SK-MEL-5 (cell line): ENCODE data around the gene ZNF799. TPM values are rescaled to one million over a fixed set of nuclear protein-coding genes. Genes with fewer than 3 reads are reported as not detected.
"Not testable (repeated sequence)": the region's sequence is repeated elsewhere in the genome, so short reads cannot be mapped to it uniquely, and the experiment has no call there.

Experiments used
- DNase-seq: peaks from one replicate; pipeline ENCODE4 v3.0.0-alpha.2; 2016; ENCODE audit warnings: low read depth, low spot score
- in situ Hi-C: cut with HindIII; loops from 2 replicates; pipeline ENCODE4 v1.10.0; 2016; ENCODE audit warnings: low sequenced_read_pairs, high pct_unique_total_duplicates, low pct_unique_long_range_greater_than_20kb
- small RNA-seq, 2 experiments: library from RNA; depleted of rRNA; stranded (forward); fragments of <200 nt; gene quantifications; one replicate each; pipeline ENCODE3, GENCODE V24; 2014
- total RNA-seq: library from RNA; depleted of rRNA; stranded (reverse); fragments of >200 nt; shearing (Covaris generic); gene quantifications from 2 replicates; pipeline ENCODE4 v1.2.3, GENCODE V29; 2014; rRNA removed

Gene ZNF799
- total RNA-seq, 1 experiment from 2014 or later: 4.0 TPM

- no peak for DNase-seq
- in situ Hi-C loops: no loop called here
Observed at GRCh38 chr19:12374026-12374425, 27.0 kb downstream of the ZNF799 start.

- in situ Hi-C loops: no loop called here
- DNase-seq: peak; percentile 80
Observed at GRCh38 chr19:12365236-12366162, 35.6 kb downstream of the ZNF799 start, which contains the start of gene ZNF442. ZNF442 (minus strand) TSS chr19:12365683; CDS start chr19:12363631, 2,052 bp downstream.

GRCh38 chr19:12364391-12365235 is 36.5 kb downstream of the ZNF799 start:
- no peak for DNase-seq
- in situ Hi-C loops: no loop called here

- in situ Hi-C loops, DNase-seq: not testable (repeated sequence)
Observed at GRCh38 chr19:12362236-12362635, 38.8 kb downstream of the ZNF799 start.

- no peak for DNase-seq
- in situ Hi-C loops: no loop called here
Observed at GRCh38 chr19:12353375-12353774, 47.7 kb downstream of the ZNF799 start.

GRCh38 chr19:12350890-12351197 is 50.2 kb downstream of the ZNF799 start:
- DNase-seq: no peak
- in situ Hi-C loops: no loop called here

- no peak for DNase-seq
Observed at GRCh38 chr19:12350185-12350889, 50.7 kb downstream of the ZNF799 start.

GRCh38 chr19:12346896-12347295 is 54.2 kb downstream of the ZNF799 start:
- in situ Hi-C loops: no loop called here
- peak; percentile 26 for DNase-seq

More at GRCh38 chr19:12350185-12350889, 50.7 kb downstream of the ZNF799 start:
- in situ Hi-C loops: no loop called here

- no peak for DNase-seq
- in situ Hi-C loops: no loop called here
Observed at GRCh38 chr19:12345197-12345596, 55.9 kb downstream of the ZNF799 start.

Small RNAs within 50 kb of the gene (small RNA-seq; reads per million reads assigned to genes)
- 0 reads per million in 2 experiments for gene RPS29P23

Other genes with a start within 250 kb of the ZNF799 start
- gene ZNF625, start 244.5 kb downstream of the ZNF799 start, total RNA-seq: 1.6 and 1.9 TPM in 2 replicates
- gene ZNF136, start 238.2 kb downstream of the ZNF799 start, total RNA-seq: 3.2 and 4.5 TPM in 2 replicates
- gene ZNF44, start 106.4 kb downstream of the ZNF799 start, total RNA-seq: 1.3 and 2.2 TPM in 2 replicates
- 1.3 and 1.6 TPM in 2 replicates for gene ZNF563, start 67.6 kb downstream of the ZNF799 start, total RNA-seq
- 0.27 and 0.58 TPM in 2 replicates for gene ZNF442, start 35.6 kb downstream of the ZNF799 start, total RNA-seq
- 1.1 and 2.0 TPM in 2 replicates for gene ZNF443, start 39.8 kb upstream of the ZNF799 start, total RNA-seq
- gene ZNF709, start 83.5 kb upstream of the ZNF799 start, total RNA-seq: 1.6 and 2.2 TPM in 2 replicates
- gene ZNF564, start 150.2 kb upstream of the ZNF799 start, total RNA-seq: 3.5 and 4.9 TPM in 2 replicates
- 5.2 and 5.5 TPM in 2 replicates for gene ZNF490, start 209.5 kb upstream of the ZNF799 start, total RNA-seq
- gene ZNF791, start 209.6 kb upstream of the ZNF799 start, total RNA-seq: 11.4 and 12.4 TPM in 2 replicates